GM10847 (cell line): ENCODE data around the gene LMOD3.

ENCODE experiments used
- POLR2A ChIP-seq: IDR thresholded peaks from 2 replicates; pipeline ENCODE4 v1.6.1; 2011; ENCODE audit not compliant: insufficient read length; ENCODE audit errors: extremely low read depth

LMOD3 gene

GRCh38 chr3:69058180-69058946 is 64.0 kb downstream of the LMOD3 start:
- no peak for TF ChIP-seq POLR2A
